Stomach (tissue), 4 donors: ENCODE measurements around the gene CDH23.

Experiments used
- POLR2A ChIP-seq, 4 donors: fragments of 450-650 bp; IDR thresholded peaks; one replicate each; pipeline ENCODE4 v1.6.1; 2016; ENCODE audit warnings: antibody characterized with exemption in 4 of 4, control low read depth in 2 of 4, mild to moderate bottlenecking in 1 of 4, moderate library complexity in 1 of 4
- POLR2AphosphoS5 ChIP-seq, 3 donors: sonication (generic); formaldehyde crosslinking; IDR thresholded peaks; one replicate each; pipeline ENCODE4 v1.6.1; 2016; ENCODE audit warnings: antibody characterized with exemption in 3 of 3
- TF ChIP-seq, protein P1 (sequence below), 7 experiments: fragments of 450-650 bp in 4 of 7; fragments of 200-600 bp in 3 of 7; sonication (generic) in 3 of 7; IDR thresholded peaks; one replicate each; pipeline ENCODE4 v1.5.1; 2016 to 2019; ENCODE audit warnings: antibody characterized with exemption in 7 of 7, control low read depth in 2 of 7, mild to moderate bottlenecking in 1 of 7

DNA sequence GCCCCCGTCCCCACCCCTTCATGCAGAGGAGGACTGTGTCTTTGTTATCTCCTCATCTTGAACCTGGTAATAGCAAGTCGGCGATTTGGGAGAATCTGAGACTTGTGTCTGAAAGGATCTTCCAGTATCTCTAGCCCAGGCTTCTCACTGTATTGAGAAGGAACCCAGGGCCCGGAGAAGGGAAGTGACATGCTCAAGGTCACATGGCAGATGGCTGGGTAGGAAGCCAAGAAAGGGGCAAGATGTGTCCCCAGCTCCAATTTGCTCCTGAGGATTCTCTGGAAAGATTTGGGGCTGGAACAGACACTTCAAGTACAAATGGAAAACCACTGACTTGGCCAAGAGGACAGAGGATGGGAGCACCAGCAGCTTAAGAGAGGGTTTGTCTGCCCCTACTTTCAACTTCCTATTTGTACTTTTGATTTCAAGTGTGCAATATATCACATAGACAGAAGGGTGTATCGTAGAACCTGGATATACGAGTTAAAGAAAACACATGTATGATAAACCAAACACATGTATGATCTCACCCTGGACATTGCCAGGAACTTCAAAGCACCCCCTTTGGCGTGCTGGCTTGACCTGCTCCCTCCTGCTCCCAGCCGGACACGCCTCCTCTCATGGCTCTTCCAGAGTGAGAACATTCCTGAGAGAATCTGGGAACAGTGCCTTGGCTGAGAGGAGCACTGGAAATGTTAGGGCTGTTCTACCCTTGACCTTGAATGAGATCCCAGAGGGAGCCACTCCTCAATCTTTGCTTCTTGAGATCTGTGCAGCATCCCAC, 79.7 kb downstream of the CDH23 start:
- TF ChIP-seq POLR2AphosphoS5 (IDR thresholded peaks at IDR 0.05): no peak
- TF ChIP-seq, protein P1, sequence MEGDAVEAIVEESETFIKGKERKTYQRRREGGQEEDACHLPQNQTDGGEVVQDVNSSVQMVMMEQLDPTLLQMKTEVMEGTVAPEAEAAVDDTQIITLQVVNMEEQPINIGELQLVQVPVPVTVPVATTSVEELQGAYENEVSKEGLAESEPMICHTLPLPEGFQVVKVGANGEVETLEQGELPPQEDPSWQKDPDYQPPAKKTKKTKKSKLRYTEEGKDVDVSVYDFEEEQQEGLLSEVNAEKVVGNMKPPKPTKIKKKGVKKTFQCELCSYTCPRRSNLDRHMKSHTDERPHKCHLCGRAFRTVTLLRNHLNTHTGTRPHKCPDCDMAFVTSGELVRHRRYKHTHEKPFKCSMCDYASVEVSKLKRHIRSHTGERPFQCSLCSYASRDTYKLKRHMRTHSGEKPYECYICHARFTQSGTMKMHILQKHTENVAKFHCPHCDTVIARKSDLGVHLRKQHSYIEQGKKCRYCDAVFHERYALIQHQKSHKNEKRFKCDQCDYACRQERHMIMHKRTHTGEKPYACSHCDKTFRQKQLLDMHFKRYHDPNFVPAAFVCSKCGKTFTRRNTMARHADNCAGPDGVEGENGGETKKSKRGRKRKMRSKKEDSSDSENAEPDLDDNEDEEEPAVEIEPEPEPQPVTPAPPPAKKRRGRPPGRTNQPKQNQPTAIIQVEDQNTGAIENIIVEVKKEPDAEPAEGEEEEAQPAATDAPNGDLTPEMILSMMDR (IDR thresholded peaks at IDR 0.05): no peak
- TF ChIP-seq POLR2A (IDR thresholded peaks at IDR 0.05): no peak
